HepG2 (cell line): Measurements from ENCODE around the gene SUCLG2. TPM values are rescaled to one million over a fixed set of nuclear protein-coding genes. Genes with fewer than 3 reads are reported as not detected.
A peak's percentile ranks its signal among the peaks of the same experiment; 100 is the strongest.

Experiments
- ATAC-seq: fragments of 200-7000 bp; cut with Tn5 transposase; 3 replicates; pipeline ENCODE4 v1.9.1; 2020; ENCODE audit warnings: mild to moderate bottlenecking, moderate library complexity
- BruUV-seq: library from RNA; stranded (reverse); fragments of 400-500 nt; replicated peaks from 2 replicates; lab custom pipeline; 2021; lab: Mats Ljungman, UMichigan
- CTCF ChIA-PET: fragments of 300-600 bp; formaldehyde crosslinking; extraction: SDS; loops from one replicate; lab custom pipeline; 2021; ENCODE audit warnings: low total read pairs, inconsistent platforms, low intra/inter-chr PET ratio; lab: Yijun Ruan, JAX
- POLR2A ChIA-PET: fragments of 350-600 bp; sonication (Branson Sonifier 250); formaldehyde crosslinking; loops from one replicate; lab custom pipeline; 2020; ENCODE audit warnings: antibody characterized with exemption, inconsistent platforms; lab: Yijun Ruan, JAX
- DNase-seq: peaks from one replicate; pipeline ENCODE4 v3.0.0-alpha.2; 2015; ENCODE audit warnings: low spot score
- FAIRE-seq: peaks from 3 replicates; lab custom pipeline; 2011; peaks lifted over from hg19 to GRCh38; lab: Jason Lieb, UNC
- H2AFZ ChIP-seq: one replicate; pipeline ENCODE4 v1.6.1; 2011; ENCODE audit warnings: low read length, inconsistent platforms
- H3K27ac ChIP-seq: fragments of 300-600 bp; 3 replicates; pipeline ENCODE4 v1.8.0; 2011; ENCODE audit warnings: mixed run types, mild to moderate bottlenecking, mixed read lengths, low read length, inconsistent platforms; ENCODE audit not compliant: insufficient read depth; ENCODE audit errors: extremely low read length
- H3K27me3 ChIP-seq, 2 experiments: fragments of 200-600 bp in 1 of 2; 2 replicates in 1 of 2; 3 replicates in 1 of 2; pipeline versions ENCODE4 v1.6.0 to v1.8.0; 2011; ENCODE audit warnings: low read length in 2 of 2, mild to moderate bottlenecking in 2 of 2, moderate library complexity in 2 of 2, inconsistent platforms in 1 of 2; ENCODE audit not compliant: insufficient read depth in 2 of 2, control insufficient read depth in 1 of 2
- H3K36me3 ChIP-seq, 2 experiments: fragments of 200-600 bp in 1 of 2; replicated peaks in 1 of 2; 2 replicates in 1 of 2; 3 replicates in 1 of 2; pipeline versions ENCODE4 v1.5.1 to v1.8.0; 2011; ENCODE audit warnings: low read length in 2 of 2, inconsistent platforms in 1 of 2; ENCODE audit not compliant: insufficient read depth in 2 of 2, control insufficient read depth in 1 of 2
- H3K4me1 ChIP-seq: 2 replicates; pipeline ENCODE4 v1.5.1; 2012; ENCODE audit warnings: low read length, inconsistent platforms; ENCODE audit not compliant: insufficient read depth
- H3K4me2 ChIP-seq: 2 replicates; pipeline ENCODE4 v1.6.0; 2011; ENCODE audit warnings: low read depth, low read length, inconsistent platforms
- H3K4me3 ChIP-seq, 3 experiments: fragments of 200-600 bp in 1 of 3; sonication (generic), shearing (Covaris generic) in 1 of 3; replicated peaks in 1 of 3; 2 replicates each; pipeline ENCODE4 v1.5.1; 2011 to 2016; ENCODE audit warnings: low read length in 3 of 3, inconsistent platforms in 2 of 3, low read depth in 2 of 3, mild to moderate bottlenecking in 2 of 3, control low read depth in 1 of 3, mixed read lengths in 1 of 3; ENCODE audit not compliant: insufficient read depth in 1 of 3
- H3K79me2 ChIP-seq: one replicate; pipeline ENCODE4 v1.6.1; 2011; ENCODE audit warnings: low read length, inconsistent platforms; ENCODE audit not compliant: insufficient read depth
- H3K9ac ChIP-seq: 2 replicates; pipeline ENCODE4 v1.6.0; 2011; ENCODE audit warnings: mild to moderate bottlenecking, low read depth, low read length, inconsistent platforms; ENCODE audit not compliant: insufficient read depth
- H3K9me3 ChIP-seq: 2 replicates; pipeline ENCODE4 v1.5.1; 2012; ENCODE audit warnings: mild to moderate bottlenecking, low read length
- H4K20me1 ChIP-seq: 2 replicates; pipeline ENCODE4 v1.6.0; 2011; ENCODE audit warnings: inconsistent platforms, mild to moderate bottlenecking, low read length, moderate library complexity; ENCODE audit not compliant: insufficient read depth
- FOSL2 ChIP-seq: sonication (generic); formaldehyde crosslinking; IDR thresholded peaks from 2 replicates; pipeline ENCODE4 v1.4.0; 2020; ENCODE audit warnings: missing genetic modification reagents
- ZC3H13 ChIP-seq: sonication (generic); formaldehyde crosslinking; IDR thresholded peaks from 2 replicates; pipeline ENCODE4 v1.8.1; 2023; ENCODE audit warnings: mild to moderate bottlenecking, missing genetic modification reagents, moderate library complexity
- ZMYM3 ChIP-seq: sonication (generic); formaldehyde crosslinking; IDR thresholded peaks from 2 replicates; pipeline ENCODE4 v1.5.1; 2020; ENCODE audit warnings: mild to moderate bottlenecking, missing genetic modification reagents
- ZNF24 ChIP-seq: fragments of 450-650 bp; IDR thresholded peaks from 2 replicates; pipeline ENCODE4 v1.6.1; 2017; ENCODE audit warnings: antibody characterized with exemption, mild to moderate bottlenecking
- ZNF335 ChIP-seq: sonication (generic); formaldehyde crosslinking; IDR thresholded peaks from 2 replicates; pipeline ENCODE4 v1.4.0; 2020; ENCODE audit warnings: missing genetic modification reagents
- WGBS: methylation state at CpG from one replicate; pipeline ENCODE4 v1.1.6; 2017; ENCODE audit warnings: low lambda C conversion rate; 5-methylcytosine and 5-hydroxymethylcytosine counted together
- in situ Hi-C: cut with HindIII; loops from 2 replicates; pipeline ENCODE4 v1.10.0; 2017; ENCODE audit warnings: low pct_unique_long_range_greater_than_20kb; ENCODE audit not compliant: extremely low pct_ligation_motif_present
- intact Hi-C: fragments of 100-400 bp; cut with micrococcal nuclease; formaldehyde crosslinking; loops from one replicate; pipeline ENCODE4 v1.10.0; 2022; ENCODE audit not compliant: unreplicated experiment
- polyA plus RNA-seq, 8 experiments: library from polyadenylated mRNA; depleted of rRNA in 3 of 8; stranded (reverse) in 7 of 8; unstranded in 1 of 8; fragments of >200 nt; fragmentation: Illumina TruSeq in 4 of 8; extraction: Trizol in 4 of 8; gene quantifications; 2 replicates each; pipeline versions ENCODE4 v1.2.1 to v1.2.3, GENCODE V29; 2011 to 2016; ENCODE audit warnings: low read depth in 4 of 8, missing spikeins in 1 of 8, mixed read lengths in 1 of 8; ENCODE audit not compliant: insufficient read depth in 1 of 8
- total RNA-seq, 5 experiments: library from RNA; depleted of rRNA; stranded (reverse); fragments of >200 nt; fragmentation: Illumina TruSeq; extraction: Trizol; gene quantifications; 2 replicates each; pipeline ENCODE4 v1.2.3, GENCODE V29; 2016; ENCODE audit warnings: low read depth in 1 of 5
- TF ChIP-seq, protein P1 (sequence below): sonication (generic); formaldehyde crosslinking; IDR thresholded peaks from 2 replicates; pipeline ENCODE4 v1.4.0; 2020; ENCODE audit warnings: mild to moderate bottlenecking, missing genetic modification reagents

SUCLG2 gene
- total and polyA plus RNA-seq, 2 of the 13 experiments (the other 11 are each of a cell fraction or from before 2014, with no cell fraction given): 21.4 to 64.9 TPM

DNA sequence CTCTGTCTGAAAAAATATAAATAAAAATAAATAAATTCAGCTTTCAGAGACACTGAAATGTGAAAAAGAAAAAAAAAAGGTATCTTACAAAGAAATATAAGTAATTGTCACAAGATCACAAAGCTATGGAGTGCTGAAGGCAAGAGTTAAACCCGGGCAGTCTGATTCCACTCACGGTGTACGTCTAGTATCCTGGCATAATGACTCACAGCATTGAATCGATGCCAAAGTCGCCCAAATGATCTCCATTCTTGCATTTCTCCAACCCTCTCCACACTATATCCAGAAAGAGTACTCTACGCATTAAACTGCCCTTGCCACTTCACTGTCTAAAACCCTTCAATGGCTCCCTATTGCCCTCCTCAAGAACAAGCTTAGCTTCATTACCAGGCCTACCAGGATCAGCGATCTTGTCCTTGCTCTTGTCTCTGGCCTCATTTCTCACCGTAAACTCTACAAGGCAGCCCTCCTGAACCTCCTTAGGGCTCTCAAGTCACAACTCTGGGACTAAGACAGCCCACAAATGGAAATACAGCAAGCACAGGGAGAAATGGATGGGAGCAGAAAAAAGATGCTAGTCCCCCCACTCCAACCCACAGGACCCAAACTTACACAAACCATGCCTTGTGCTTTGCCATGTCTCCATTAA, 7.7 kb downstream of the SUCLG2 start:
- Histone ChIP-seq H3K9me3 (no peaks in the 10 kb centered on the region), H3K27ac (peak overlapping the region; percentile 86), H3K9ac (peak overlapping the region; percentile 50), H3K4me1 (peaks cover 73% of the 10 kb centered on the region), H3K36me3 (no peaks in the 10 kb centered on the region; a peak in 1 of 5 replicates), H3K4me3 (peak overlapping the region in 1 of 3 experiments; percentile 18; a peak in 1 of 6 replicates), H2AFZ (no peak overlapping the region), H4K20me1 (no peaks in the 10 kb centered on the region), H3K27me3 (no peaks in the 10 kb centered on the region), H3K4me2 (peak overlapping the region; percentile 72), H3K79me2 (peaks cover 15% of the 10 kb centered on the region)
- BruUV-seq: no TSS peak
- DNase-seq: no peak
- WGBS: 98% methylated on average over 8 of the region's 8 CpGs
- ChIA-PET CTCF (no interaction called here), POLR2A (interaction anchor here (1.3 to 2.0 kb wide), 2 partner anchors 9 kb away, joined by 3 to 10 read pairs; partner anchors contain the start of gene SUCLG2)
- no peak for FAIRE-seq
- in situ Hi-C loops: no loop called here
- ATAC-seq: no peak
- TF ChIP-seq ZMYM3 (CRISPR knock-in tag): no peak
- TF ChIP-seq ZNF335 (CRISPR knock-in tag): peak; percentile 10; the same call in 1 of the 2 replicates
- peak; percentile 0; the same call in 1 of the 2 replicates for TF ChIP-seq ZC3H13 (CRISPR knock-in tag)
- 0 out of 2 replicates have a peak, but pooled peaks have one; percentile 9 for TF ChIP-seq FOSL2 (CRISPR knock-in tag)
- TF ChIP-seq ZNF24: no peak
- TF ChIP-seq, protein P1, sequence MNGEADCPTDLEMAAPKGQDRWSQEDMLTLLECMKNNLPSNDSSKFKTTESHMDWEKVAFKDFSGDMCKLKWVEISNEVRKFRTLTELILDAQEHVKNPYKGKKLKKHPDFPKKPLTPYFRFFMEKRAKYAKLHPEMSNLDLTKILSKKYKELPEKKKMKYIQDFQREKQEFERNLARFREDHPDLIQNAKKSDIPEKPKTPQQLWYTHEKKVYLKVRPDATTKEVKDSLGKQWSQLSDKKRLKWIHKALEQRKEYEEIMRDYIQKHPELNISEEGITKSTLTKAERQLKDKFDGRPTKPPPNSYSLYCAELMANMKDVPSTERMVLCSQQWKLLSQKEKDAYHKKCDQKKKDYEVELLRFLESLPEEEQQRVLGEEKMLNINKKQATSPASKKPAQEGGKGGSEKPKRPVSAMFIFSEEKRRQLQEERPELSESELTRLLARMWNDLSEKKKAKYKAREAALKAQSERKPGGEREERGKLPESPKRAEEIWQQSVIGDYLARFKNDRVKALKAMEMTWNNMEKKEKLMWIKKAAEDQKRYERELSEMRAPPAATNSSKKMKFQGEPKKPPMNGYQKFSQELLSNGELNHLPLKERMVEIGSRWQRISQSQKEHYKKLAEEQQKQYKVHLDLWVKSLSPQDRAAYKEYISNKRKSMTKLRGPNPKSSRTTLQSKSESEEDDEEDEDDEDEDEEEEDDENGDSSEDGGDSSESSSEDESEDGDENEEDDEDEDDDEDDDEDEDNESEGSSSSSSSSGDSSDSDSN (CRISPR knock-in tag): 0 out of 2 replicates have a peak, but pooled peaks have one; percentile 14
- intact Hi-C loops: loop anchor here (2.0 to 5.0 kb wide), 2 partner anchors 14 to 349 kb away; no protein-coding TSS in a partner anchor
